ENCODE data around the gene SLC16A1. TPM values are rescaled to one million over a fixed set of nuclear protein-coding genes. Genes with fewer than 3 reads are reported as not detected.
"Not testable (repeated sequence)": the region's sequence is repeated elsewhere in the genome, so short reads cannot be mapped to it uniquely, and the experiment has no call there.

Gene SLC16A1
- total RNA-seq, 1 donor from 2014 or later: 28.3 TPM

- DNase-seq: no peak
Observed at GRCh38 chr1:112923959-112924349, 32.0 kb downstream of the SLC16A1 start.

GRCh38 chr1:112923234-112923958 is 32.6 kb downstream of the SLC16A1 start:
- no peak for DNase-seq

- no peak for DNase-seq
Observed at GRCh38 chr1:112911506-112912220, 44.3 kb downstream of the SLC16A1 start.

- no peak for DNase-seq
Observed at GRCh38 chr1:112909847-112910246, 46.1 kb downstream of the SLC16A1 start.

- no peak for DNase-seq
Observed at GRCh38 chr1:112906150-112906698, 49.8 kb downstream of the SLC16A1 start.

GRCh38 chr1:112905395-112906149 is 50.4 kb downstream of the SLC16A1 start:
- no peak for DNase-seq

GRCh38 chr1:112904831-112905261 is 51.1 kb downstream of the SLC16A1 start:
- DNase-seq: no peak

- no peak for DNase-seq
Observed at GRCh38 chr1:112904071-112904830, 51.7 kb downstream of the SLC16A1 start.

- no peak for DNase-seq
Observed at GRCh38 chr1:112902221-112902620, 53.8 kb downstream of the SLC16A1 start.

GRCh38 chr1:112901387-112901786 is 54.6 kb downstream of the SLC16A1 start:
- DNase-seq: no peak

GRCh38 chr1:112896783-112897182 is 59.2 kb downstream of the SLC16A1 start:
- no peak for DNase-seq

- DNase-seq: no peak
Observed at GRCh38 chr1:112894561-112895011, 61.4 kb downstream of the SLC16A1 start.

- DNase-seq: no peak
Observed at GRCh38 chr1:112894010-112894292, 62.0 kb downstream of the SLC16A1 start.

- no peak for DNase-seq
Observed at GRCh38 chr1:112893288-112894009, 62.5 kb downstream of the SLC16A1 start.

- DNase-seq: not testable (repeated sequence)
Observed at GRCh38 chr1:112889906-112890305, 66.1 kb downstream of the SLC16A1 start.

GRCh38 chr1:112889052-112889768 is 66.8 kb downstream of the SLC16A1 start:
- DNase-seq: no peak

GRCh38 chr1:112888630-112889029 is 67.4 kb downstream of the SLC16A1 start:
- DNase-seq: no peak

- DNase-seq: no peak
Observed at GRCh38 chr1:112887599-112888283, 68.3 kb downstream of the SLC16A1 start.

GRCh38 chr1:112884996-112885395 is 71.0 kb downstream of the SLC16A1 start:
- DNase-seq: not testable (repeated sequence)

GRCh38 chr1:112882271-112882744 is 73.7 kb downstream of the SLC16A1 start:
- no peak for DNase-seq

Data from skin of body (tissue), 2 donors.